GM23338 (cell line): ENCODE measurements around the gene RAB8B. TPM values are rescaled to one million over a fixed set of nuclear protein-coding genes. Genes with fewer than 3 reads are reported as not detected.
A peak's percentile ranks its signal among the peaks of the same experiment; 100 is the strongest.

Experiments used
- ATAC-seq: fragments of 200-7000 bp; cut with Tn5 transposase; 3 replicates; pipeline ENCODE4 v1.9.1; 2020
- DNase-seq: peaks from one replicate; pipeline ENCODE4 v3.0.0-alpha.2; 2015; ENCODE audit warnings: low spot score
- H2AFZ ChIP-seq: fragments of 200-600 bp; sonication (generic); 2 replicates; pipeline ENCODE4 v1.8.0; 2016; ENCODE audit warnings: antibody characterized with exemption, mild to moderate bottlenecking, moderate library complexity
- H3F3A ChIP-seq: fragments of 200-600 bp; sonication (generic); replicated peaks from 2 replicates; pipeline ENCODE4 v1.8.0; 2017; ENCODE audit warnings: antibody characterized with exemption, mixed run types, low read depth
- H3K27ac ChIP-seq: fragments of 200-600 bp; sonication (generic); 2 replicates; pipeline ENCODE4 v1.6.1; 2016; ENCODE audit warnings: low read depth
- H3K27me3 ChIP-seq: fragments of 200-600 bp; sonication (generic); 2 replicates; pipeline ENCODE4 v1.8.0; 2016; ENCODE audit warnings: mild to moderate bottlenecking, mixed run types, moderate library complexity; ENCODE audit not compliant: insufficient read depth
- H3K36me3 ChIP-seq: fragments of 200-600 bp; sonication (generic); 2 replicates; pipeline ENCODE4 v1.8.0; 2016; ENCODE audit warnings: mild to moderate bottlenecking; ENCODE audit not compliant: insufficient read depth
- H3K4me1 ChIP-seq: fragments of 200-600 bp; sonication (generic); 2 replicates; pipeline ENCODE4 v1.8.0; 2016; ENCODE audit warnings: mild to moderate bottlenecking, moderate library complexity; ENCODE audit not compliant: insufficient read depth
- H3K4me2 ChIP-seq: fragments of 200-600 bp; sonication (generic); 2 replicates; pipeline ENCODE4 v1.7.1; 2017; ENCODE audit warnings: mixed run types
- H3K4me3 ChIP-seq: fragments of 200-600 bp; sonication (generic); 2 replicates; pipeline ENCODE4 v1.6.1; 2016; ENCODE audit warnings: mixed run types
- H3K79me2 ChIP-seq: fragments of 200-600 bp; sonication (generic); replicated peaks from 2 replicates; pipeline ENCODE4 v1.8.0; 2017; ENCODE audit warnings: mild to moderate bottlenecking; ENCODE audit not compliant: insufficient read depth
- H3K9me2 ChIP-seq: fragments of 200-600 bp; sonication (generic); 2 replicates; pipeline ENCODE4 v1.8.0; 2017; ENCODE audit not compliant: insufficient read depth
- H4K20me1 ChIP-seq: fragments of 200-600 bp; sonication (generic); replicated peaks from 2 replicates; pipeline ENCODE4 v1.8.0; 2017; ENCODE audit warnings: mild to moderate bottlenecking; ENCODE audit not compliant: insufficient read depth
- H3K27ac Mint-ChIP-seq: 2 replicates; pipeline ENCODE4 v1.8.0; 2020; ENCODE audit warnings: inconsistent platforms, mild to moderate bottlenecking, moderate library complexity, mixed read lengths
- H3K27me3 Mint-ChIP-seq: 3 replicates; pipeline ENCODE4 v1.8.0; 2022; ENCODE audit warnings: low read depth, mild to moderate bottlenecking, moderate library complexity, mixed read lengths, inconsistent platforms; ENCODE audit not compliant: insufficient read depth, poor library complexity
- H3K36me3 Mint-ChIP-seq: 3 replicates; pipeline ENCODE4 v1.8.0; 2021; ENCODE audit warnings: low read depth, mild to moderate bottlenecking, inconsistent platforms, moderate library complexity, mixed read lengths
- H3K4me1 Mint-ChIP-seq: 3 replicates; pipeline ENCODE4 v1.8.0; 2020; ENCODE audit warnings: mild to moderate bottlenecking, inconsistent platforms, mixed read lengths
- H3K4me3 Mint-ChIP-seq: 3 replicates; pipeline ENCODE4 v1.8.0; 2021; ENCODE audit warnings: moderate library complexity, mild to moderate bottlenecking, inconsistent platforms, mixed read lengths
- H3K9me3 Mint-ChIP-seq: 3 replicates; pipeline ENCODE4 v1.8.0; 2020; ENCODE audit warnings: moderate library complexity, mild to moderate bottlenecking, inconsistent platforms, mixed read lengths
- CTCF ChIP-seq, 2 experiments: fragments of 200-600 bp in 1 of 2; sonication (generic) in 1 of 2; conservative IDR thresholded peaks; 2 replicates each; pipeline versions ENCODE4 v1.5.1 to v1.6.1; 2016 to 2017; ENCODE audit warnings: antibody characterized with exemption in 2 of 2, low read depth in 2 of 2, mild to moderate bottlenecking in 2 of 2, moderate library complexity in 1 of 2
- ETS1 ChIP-seq: IDR thresholded peaks from 2 replicates; pipeline ENCODE4 v1.6.1; 2016; ENCODE audit warnings: antibody characterized with exemption
- JUNB ChIP-seq: IDR thresholded peaks from one replicate; pipeline ENCODE4 v1.6.1; 2016; ENCODE audit warnings: antibody characterized with exemption; ENCODE audit not compliant: unreplicated experiment
- NANOG ChIP-seq: IDR thresholded peaks from 2 replicates; pipeline ENCODE4 v1.6.1; 2016; ENCODE audit warnings: antibody characterized with exemption, borderline replicate concordance
- REST ChIP-seq: IDR thresholded peaks from one replicate; pipeline ENCODE4 v1.6.1; 2018; ENCODE audit warnings: antibody characterized with exemption; ENCODE audit not compliant: unreplicated experiment
- STAT1 ChIP-seq: IDR thresholded peaks from one replicate; pipeline ENCODE4 v1.6.1; 2016; ENCODE audit warnings: antibody characterized with exemption; ENCODE audit not compliant: unreplicated experiment
- ZNF114 ChIP-seq: fragments of 250-450 bp; sonication (Bioruptor Pico); IDR thresholded peaks from 2 replicates; pipeline ENCODE4 v1.5.0; 2020; ENCODE audit warnings: mild to moderate bottlenecking, moderate library complexity
- ZNF462 ChIP-seq: fragments of 250-450 bp; sonication (Bioruptor Pico); IDR thresholded peaks from 2 replicates; pipeline ENCODE4 v1.5.0; 2020; ENCODE audit warnings: mild to moderate bottlenecking, moderate library complexity
- polyA plus RNA-seq: library from polyadenylated mRNA; unstranded; fragments of >200 nt; fragmentation: Nextera tagmentation; extraction: Ambion mirVana; gene quantifications from 2 replicates; pipeline ENCODE4 v1.2.1, GENCODE V29; 2016
- total RNA-seq: library from RNA; depleted of rRNA; stranded (reverse); fragments of >200 nt; shearing (Covaris generic); gene quantifications from 2 replicates; pipeline ENCODE4 v1.2.3, GENCODE V29; 2014

The RAB8B gene
- total and polyA plus RNA-seq, 2 experiments from 2014 or later: 23.2 to 41.7 TPM

- Mint-ChIP-seq H3K27ac (no peak overlapping the region), H3K36me3 (peaks cover 3% of the 10 kb centered on the region; the same call in 2 of the 3 replicates), H3K9me3 (peaks cover 3% of the 10 kb centered on the region; the same call in 2 of the 3 replicates), H3K27me3 (peaks cover 2% of the 10 kb centered on the region), H3K4me3 (no peak overlapping the region), H3K4me1 (peaks cover 30% of the 10 kb centered on the region)
- TF ChIP-seq CTCF (conservative IDR thresholded peaks at IDR 0.05; ENCODE audit: low read depth in 2 of 2) (0 out of 4 replicates have a peak, but pooled peaks of 1 of the 2 experiments have one; percentile 7), STAT1 (no peak)
- H3K9me2 ChIP-seq: no peaks in the 10 kb centered on the region
- ATAC-seq: peak; percentile 84
- H3K27ac ChIP-seq: no peak overlapping the region
- no peak overlapping the region for H3K4me2 ChIP-seq
- H4K20me1 ChIP-seq: no peaks in the 10 kb centered on the region
- H3K79me2 ChIP-seq: no peaks in the 10 kb centered on the region
- H2AFZ ChIP-seq: no peak overlapping the region
- DNase-seq: peak; percentile 42
- no peaks in the 10 kb centered on the region for H3K27me3 ChIP-seq
- peaks cover 22% of the 10 kb centered on the region for H3K4me1 ChIP-seq
- H3F3A ChIP-seq: no peaks in the 10 kb centered on the region
- H3K4me3 ChIP-seq: no peak overlapping the region
- no peaks in the 10 kb centered on the region for H3K36me3 ChIP-seq
Observed at GRCh38 chr15:63308491-63308890, 119.1 kb downstream of the RAB8B start.

- H3K4me1 Mint-ChIP-seq: peaks cover 34% of the 10 kb centered on the region
- peaks cover 2% of the 10 kb centered on the region for H3K27me3 Mint-ChIP-seq
- Histone ChIP-seq H3K27ac (no peak overlapping the region), H3K4me1 (peaks cover 27% of the 10 kb centered on the region), H2AFZ (no peak overlapping the region), H3K36me3 (no peaks in the 10 kb centered on the region), H3K27me3 (no peaks in the 10 kb centered on the region), H3F3A (no peaks in the 10 kb centered on the region), H3K4me3 (no peak overlapping the region), H3K79me2 (no peaks in the 10 kb centered on the region), H4K20me1 (no peaks in the 10 kb centered on the region), H3K9me2 (no peaks in the 10 kb centered on the region), H3K4me2 (no peak overlapping the region)
- ATAC-seq (no peak), DNase-seq (no peak)
- H3K27ac Mint-ChIP-seq: no peak overlapping the region; the same call in 1 of the 2 replicates
- H3K36me3 Mint-ChIP-seq: no peaks in the 10 kb centered on the region; the same call in 1 of the 3 replicates
- no peak overlapping the region for H3K4me3 Mint-ChIP-seq
- H3K9me3 Mint-ChIP-seq: peaks cover 3% of the 10 kb centered on the region; the same call in 2 of the 3 replicates
- TF ChIP-seq NANOG (no peak), ZNF462 (CRISPR knock-in tag) (no peak), JUNB (no peak), STAT1 (no peak), ETS1 (no peak), ZNF114 (no peak), REST (no peak)
Observed at GRCh38 chr15:63308947-63309346, 119.5 kb downstream of the RAB8B start.
